KBM-7 (cell line): ENCODE data around the gene CNDP2.
A peak's percentile ranks its signal among the peaks of the same experiment; 100 is the strongest.
"Not testable (repeated sequence)": the region's sequence is repeated elsewhere in the genome, so short reads cannot be mapped to it uniquely, and the experiment has no call there.

ENCODE experiments used
- DNase-seq: peaks from one replicate; pipeline ENCODE4 v3.0.0-alpha.2; 2015
- in situ Hi-C: fragments of 300-500 bp; cut with MboI; formaldehyde crosslinking; loops from 2 replicates; pipeline ENCODE4 v1.14.3; 2020; ENCODE audit warnings: low sequenced_read_pairs, low pct_unique_long_range_greater_than_20kb, mixed read lengths

CNDP2 gene

DNA sequence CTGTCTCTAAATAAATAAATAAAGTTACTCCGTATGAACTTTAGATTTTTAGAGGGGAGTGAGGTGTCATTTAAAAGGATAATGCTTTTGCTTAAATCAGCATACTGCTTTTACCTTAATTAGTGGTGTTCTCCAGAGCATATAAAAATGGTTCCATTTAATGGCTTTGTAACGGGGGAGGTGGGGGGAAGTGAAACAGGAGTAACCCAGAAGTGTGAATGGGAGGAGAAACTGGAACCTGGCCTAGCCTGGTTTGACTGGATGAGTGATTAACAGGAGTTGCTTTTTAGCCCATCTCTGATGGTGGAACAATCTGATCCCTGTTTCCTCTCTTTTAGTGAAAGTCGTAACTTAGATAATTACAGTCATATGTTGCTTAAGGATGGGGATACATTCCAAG lies 1.6 kb downstream of the CNDP2 start:
- DNase-seq: no peak
- in situ Hi-C loops: no loop called here

DNA sequence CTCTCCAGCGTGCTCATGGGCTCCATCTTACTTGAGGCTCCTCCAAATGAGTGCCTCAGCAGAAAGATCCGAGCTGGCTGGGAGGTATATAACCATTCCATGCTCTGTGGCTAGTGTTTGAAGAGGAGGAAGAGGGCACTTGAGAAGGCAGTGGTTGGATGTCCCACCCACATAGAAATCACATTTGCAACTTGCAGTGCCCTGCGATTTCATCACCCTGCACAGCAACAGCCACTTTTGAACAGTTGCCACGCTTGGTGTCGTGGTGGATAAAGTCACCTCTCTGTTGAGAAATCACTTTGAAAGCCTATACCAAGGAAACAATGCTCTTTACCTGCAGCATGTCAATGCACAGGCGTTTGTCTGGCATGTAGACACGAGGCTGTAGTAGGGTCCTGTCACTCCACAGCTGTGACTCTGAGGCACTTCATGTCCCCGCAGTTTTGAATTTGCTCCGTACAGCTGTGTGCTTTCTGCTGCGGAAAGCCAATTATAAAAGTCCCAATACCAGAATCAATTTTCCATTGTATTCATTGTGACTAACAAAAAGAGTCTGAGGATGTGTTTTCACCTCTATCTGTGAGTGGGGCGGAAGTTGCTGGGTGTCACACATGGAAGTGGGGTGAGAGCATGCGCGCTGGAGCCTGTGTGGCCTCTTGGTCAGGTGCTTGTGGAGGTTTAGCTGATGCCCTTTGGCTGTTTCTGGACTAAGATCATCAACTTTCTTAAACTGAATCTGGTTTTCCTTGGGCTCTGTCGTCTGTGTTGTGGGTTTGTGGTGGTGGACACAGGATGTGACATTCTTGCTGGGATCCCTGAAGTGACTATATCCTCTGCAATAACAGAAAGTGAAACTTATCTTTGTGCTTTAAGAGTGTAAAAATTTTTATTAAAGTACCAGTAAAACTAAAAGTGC lies 2.8 kb downstream of the CNDP2 start:
- in situ Hi-C loops: no loop called here
- DNase-seq: peak; percentile 63

GRCh38 chr18:74499633-74500032 lies 3.5 kb downstream of the CNDP2 start:
- in situ Hi-C loops: no loop called here
- DNase-seq: peak; percentile 67

DNA sequence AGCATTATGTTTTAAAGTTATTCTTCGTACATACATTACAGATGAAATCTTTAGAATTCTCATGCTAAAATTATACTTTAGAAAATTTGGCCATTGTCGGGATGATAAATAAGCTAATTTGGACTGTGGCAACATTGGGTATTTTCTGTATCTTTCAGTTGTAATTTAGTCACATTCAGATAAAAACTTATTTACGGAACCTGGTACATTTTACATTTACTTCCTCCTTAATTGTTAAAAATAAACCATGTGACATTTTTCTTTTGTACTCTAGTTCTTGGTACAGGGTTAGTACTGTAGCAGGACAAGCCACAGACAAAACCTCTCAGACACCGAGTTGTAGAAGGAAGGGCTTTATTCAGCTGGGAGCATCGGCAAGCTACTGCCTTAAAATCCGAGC lies 4.2 kb downstream of the CNDP2 start:
- in situ Hi-C loops: no loop called here
- DNase-seq: no peak

DNA sequence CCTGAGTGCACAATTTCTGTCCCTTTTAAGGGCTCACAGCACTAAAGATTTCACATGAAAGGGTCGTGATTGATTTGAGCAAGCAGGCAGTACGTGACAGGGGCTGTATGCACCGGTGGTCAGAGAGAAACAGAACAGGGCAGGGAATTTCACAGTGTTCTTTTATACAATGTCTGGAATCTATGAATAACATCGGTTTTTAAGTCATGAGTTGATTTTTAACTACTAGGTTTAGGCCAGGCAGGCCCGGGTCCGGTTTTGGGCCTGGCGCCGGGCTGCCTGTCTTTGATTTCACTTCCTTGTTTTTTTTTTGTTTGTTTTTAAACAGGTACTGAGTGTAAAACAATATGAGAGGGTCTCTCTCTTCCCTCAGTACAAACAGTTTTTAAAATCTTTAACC lies 4.6 kb downstream of the CNDP2 start:
- in situ Hi-C loops, DNase-seq: not testable (repeated sequence)

DNA sequence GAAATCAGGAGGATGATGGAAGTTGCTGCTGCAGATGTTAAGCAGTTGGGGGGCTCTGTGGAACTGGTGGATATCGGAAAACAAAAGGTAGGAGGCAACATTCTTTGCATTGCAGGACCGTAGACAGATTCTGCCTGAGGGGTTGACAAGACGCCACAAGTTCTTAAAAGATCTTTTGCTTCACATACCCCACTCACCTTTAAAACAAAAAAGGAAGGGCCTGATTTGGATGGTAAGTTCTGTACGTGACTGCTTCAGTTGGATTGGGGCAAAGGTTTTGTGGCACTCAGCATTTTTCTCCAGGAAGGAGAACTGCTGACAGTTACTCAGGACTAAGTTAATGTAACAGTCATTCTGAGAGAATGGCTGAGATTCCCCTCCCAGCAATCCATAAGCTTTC lies 5.2 kb downstream of the CNDP2 start:
- in situ Hi-C loops: no loop called here
- DNase-seq: no peak

- DNase-seq: no peak
- in situ Hi-C loops: no loop called here
Measured at GRCh38 chr18:74503137-74503536, 7.0 kb downstream of the CNDP2 start.

GRCh38 chr18:74505776-74506175 lies 9.6 kb downstream of the CNDP2 start:
- in situ Hi-C loops: no loop called here
- no peak for DNase-seq

DNA sequence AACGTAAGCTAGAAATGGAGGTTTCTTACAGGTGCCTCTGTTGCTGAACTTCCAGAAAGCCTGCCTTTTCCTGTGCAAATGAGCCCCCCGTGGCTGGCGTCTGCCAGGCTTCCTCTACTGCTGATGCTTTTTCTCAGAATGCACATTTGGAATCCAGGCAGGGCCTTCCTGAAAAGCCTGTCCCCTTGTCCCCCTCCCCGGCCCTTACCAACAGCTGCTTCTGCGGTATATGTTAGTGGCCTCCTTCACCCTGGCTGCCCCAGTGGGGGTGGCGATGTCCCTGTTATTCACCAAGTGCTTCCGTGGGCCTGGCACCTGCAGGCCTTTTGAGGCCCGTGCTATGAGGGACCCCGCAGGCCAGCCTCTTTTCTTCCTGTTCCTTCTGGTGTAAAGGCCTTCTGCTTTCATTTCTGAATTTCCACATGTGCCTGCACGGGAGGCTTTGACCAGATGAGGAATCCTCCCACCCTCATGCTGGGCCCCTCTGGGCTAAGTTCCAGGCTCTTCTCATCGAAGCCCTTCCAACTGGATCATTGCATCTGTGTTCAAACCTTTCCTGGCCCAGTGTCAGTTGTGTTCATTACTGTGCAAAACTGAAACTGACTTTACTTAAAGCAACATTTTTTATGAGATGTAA lies 10.4 kb downstream of the CNDP2 start:
- in situ Hi-C loops: no loop called here

GRCh38 chr18:74507097-74507881 lies 11.1 kb downstream of the CNDP2 start:
- DNase-seq: no peak
- in situ Hi-C loops: no loop called here

More for the DNA sequence above, 10.4 kb downstream of the CNDP2 start:
- no peak for DNase-seq

DNA sequence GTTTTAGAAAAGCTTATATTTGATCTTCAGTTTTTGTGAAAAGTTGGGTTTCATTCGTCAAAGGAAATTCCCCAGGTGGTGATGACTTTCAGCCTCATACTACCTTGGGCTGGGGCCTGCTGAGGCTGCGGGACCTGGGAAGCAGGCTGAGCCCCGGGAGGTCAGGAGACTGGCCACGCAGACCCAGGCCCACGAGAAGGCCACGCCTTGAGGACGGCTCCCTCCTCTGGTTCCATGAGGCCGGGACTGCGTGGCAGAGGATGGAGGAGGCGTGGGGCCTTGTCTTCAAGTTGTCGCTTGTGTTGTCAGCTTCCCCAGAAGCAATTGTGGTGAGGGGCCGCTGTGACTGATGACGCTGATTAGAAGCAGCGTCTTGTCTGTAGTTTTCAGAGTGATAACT lies 11.8 kb downstream of the CNDP2 start:
- in situ Hi-C loops: no loop called here
- no peak for DNase-seq

GRCh38 chr18:74508366-74508765 lies 12.2 kb downstream of the CNDP2 start:
- in situ Hi-C loops: no loop called here
- DNase-seq: no peak

DNA sequence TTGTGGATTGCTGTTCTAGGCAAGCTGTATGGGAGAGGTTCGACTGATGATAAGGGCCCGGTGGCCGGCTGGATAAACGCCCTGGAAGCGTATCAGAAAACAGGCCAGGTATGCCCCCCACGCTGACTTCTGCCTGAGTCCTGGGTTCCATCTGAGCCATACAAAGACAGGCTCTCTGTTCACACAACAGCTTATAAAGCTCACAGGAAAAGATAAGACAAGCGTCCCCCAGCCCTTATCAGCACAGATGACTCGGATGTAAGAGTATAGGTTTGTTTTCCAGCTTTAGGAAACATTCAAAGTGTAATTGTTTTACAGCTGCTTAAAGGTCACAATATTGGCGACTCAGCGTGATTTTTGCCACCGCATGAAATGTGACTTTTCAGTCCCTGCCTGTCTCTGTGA lies 12.7 kb downstream of the CNDP2 start:
- in situ Hi-C loops: no loop called here
- DNase-seq: no peak

- in situ Hi-C loops: no loop called here
Measured at GRCh38 chr18:74509856-74510769, 13.9 kb downstream of the CNDP2 start.

GRCh38 chr18:74510770-74511095 lies 14.6 kb downstream of the CNDP2 start:
- in situ Hi-C loops: no loop called here

More at GRCh38 chr18:74509856-74510769, 13.9 kb downstream of the CNDP2 start:
- no peak for DNase-seq

GRCh38 chr18:74511823-74512222 lies 15.7 kb downstream of the CNDP2 start:
- no peak for DNase-seq
- in situ Hi-C loops: no loop called here

More at GRCh38 chr18:74510770-74511095, 14.6 kb downstream of the CNDP2 start:
- DNase-seq: no peak

- no peak for DNase-seq
- in situ Hi-C loops: no loop called here
Measured at GRCh38 chr18:74512321-74513053, 16.3 kb downstream of the CNDP2 start.

DNA sequence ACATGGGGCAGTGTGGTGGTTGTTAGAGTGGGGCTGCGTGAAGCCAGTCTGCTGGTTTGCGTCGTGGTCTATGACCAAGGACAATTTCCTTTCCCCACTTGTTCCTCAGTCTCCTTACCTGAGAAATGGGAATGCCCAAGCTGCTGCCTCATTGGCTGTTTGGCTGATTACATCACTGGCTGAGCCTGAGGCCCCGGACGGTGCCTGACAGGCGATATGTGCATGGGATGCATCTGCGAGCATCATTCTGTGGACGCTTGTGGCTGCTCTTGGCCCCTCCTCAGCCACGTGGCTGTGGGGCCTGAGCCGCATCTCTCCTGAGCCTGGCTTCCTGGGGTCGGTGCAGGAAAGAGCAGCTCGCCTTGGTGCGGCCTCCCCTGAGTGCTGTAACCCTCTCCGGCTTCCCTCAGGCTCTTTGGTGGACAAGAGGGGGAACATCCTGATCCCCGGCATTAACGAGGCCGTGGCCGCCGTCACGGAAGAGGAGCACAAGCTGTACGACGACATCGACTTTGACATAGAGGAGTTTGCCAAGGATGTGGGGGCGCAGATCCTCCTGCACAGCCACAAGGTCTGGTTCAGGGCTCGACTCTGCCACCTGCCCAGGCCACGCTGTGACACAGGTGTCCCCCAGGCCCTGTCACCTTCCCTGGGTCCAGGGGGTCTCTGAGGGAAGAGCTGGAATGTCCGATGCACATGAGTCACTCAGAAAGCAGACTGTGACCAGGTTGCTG lies 17.2 kb downstream of the CNDP2 start:
- in situ Hi-C loops: no loop called here
- DNase-seq: no peak
